Hypothalamus (tissue), 51 donors: ENCODE data around the gene SBK1.
A peak's percentile ranks its signal among the peaks of the same experiment; 100 is the strongest.

Experiments
- DNase-seq, 51 donors: peaks; one replicate each; lab custom pipeline; 2025; lab: John Stamatoyannopoulos, UW

The SBK1 gene

DNA sequence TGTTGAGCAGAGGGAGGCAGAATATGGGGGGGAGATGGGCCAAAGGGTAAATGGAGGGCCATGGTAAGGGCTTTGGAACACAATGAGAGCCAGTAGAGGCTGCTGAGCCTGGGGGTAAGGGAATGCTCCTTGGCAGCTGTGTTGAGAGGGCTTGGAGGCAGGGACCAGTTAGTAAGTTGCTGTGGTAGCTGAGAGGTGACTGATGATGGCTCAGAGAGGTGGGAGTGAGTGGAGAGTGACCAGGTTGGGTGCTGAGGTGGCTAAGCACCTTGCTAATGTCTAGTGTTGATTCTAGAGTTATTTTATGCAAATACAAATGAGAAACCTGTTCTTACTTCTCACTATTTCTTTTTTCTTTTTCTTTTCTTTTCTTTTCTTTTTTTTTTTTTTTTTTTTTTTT, 10.8 kb downstream of the SBK1 start:
- DNase-seq: no peak

DNA sequence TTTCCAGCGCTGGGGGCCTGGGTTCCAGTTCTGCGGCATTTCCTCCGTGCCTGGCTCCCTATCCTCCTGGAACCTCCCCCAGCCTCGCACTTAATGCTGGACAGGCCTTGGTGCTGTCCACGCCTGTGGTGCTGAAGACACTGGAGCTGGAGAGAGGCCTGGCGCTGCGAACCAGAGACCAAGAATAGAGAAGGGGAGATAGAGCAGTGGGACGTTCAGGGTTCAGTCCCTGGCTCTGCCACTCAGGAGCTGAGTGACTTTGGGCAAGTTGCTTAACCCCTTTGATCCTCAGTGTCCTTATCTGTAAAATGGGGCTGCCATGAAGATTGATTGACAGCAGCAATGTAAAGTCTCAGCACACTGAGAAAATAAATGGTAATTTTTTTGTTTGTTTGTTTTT, 11.9 kb downstream of the SBK1 start:
- peak in 1 of 51 donors; percentile 7 for DNase-seq

DNA sequence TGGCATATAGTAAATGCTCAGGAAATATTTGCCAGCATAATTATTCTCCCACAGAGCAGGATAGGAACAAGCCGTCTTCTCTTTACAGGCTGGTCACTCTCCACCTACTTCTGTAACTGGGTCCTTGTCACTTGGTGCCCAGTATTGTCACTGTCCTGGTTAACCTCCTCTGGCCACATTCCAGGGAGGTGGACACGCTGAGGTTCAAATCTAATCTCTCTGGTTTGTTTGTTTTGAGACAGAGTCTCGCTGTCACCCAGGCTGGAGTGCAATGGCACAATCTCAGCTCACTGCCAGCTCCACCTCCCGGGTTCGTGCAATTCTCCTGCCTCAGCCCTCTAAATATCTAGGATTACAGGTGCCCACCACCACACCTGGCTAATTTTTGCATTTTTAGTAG, 15.6 kb downstream of the SBK1 start:
- no peak for DNase-seq

DNA sequence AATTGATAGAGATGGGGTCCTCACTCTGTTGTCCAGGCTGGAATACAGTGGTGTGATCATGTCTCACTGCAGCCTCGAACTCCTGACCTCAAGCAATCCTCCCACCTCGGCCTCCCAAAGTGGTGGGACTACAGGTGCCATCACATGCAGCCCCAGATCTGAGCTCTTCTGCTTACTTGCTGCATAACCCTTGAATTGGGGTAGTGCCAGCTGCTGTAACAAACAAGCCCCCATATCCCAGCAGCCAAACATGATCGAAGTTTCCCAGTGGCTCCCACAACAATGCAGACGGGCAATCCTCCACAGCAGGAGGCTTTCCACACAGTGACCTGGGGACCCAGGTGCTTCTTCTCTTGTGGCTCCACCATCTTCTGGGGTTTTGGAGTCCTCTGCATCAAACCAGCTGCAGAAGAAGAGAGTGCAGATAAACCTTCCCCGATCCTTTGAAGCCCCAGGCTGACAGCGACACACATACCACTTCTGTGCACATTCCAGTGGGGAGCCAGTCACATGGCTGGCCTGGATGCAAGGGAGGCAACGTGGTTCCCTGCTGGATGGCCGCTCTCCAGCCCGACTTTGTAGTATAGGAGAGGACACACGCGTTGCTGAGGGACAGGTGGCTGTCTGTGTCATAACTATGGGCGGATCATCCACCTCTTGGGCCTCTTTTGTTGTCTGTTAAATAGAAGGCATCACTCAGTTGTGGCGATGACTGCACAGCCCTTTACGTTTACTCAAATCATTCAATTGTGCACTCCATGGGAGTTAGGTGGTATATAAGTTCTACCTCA, 16.7 kb downstream of the SBK1 start:
- no peak for DNase-seq

DNA sequence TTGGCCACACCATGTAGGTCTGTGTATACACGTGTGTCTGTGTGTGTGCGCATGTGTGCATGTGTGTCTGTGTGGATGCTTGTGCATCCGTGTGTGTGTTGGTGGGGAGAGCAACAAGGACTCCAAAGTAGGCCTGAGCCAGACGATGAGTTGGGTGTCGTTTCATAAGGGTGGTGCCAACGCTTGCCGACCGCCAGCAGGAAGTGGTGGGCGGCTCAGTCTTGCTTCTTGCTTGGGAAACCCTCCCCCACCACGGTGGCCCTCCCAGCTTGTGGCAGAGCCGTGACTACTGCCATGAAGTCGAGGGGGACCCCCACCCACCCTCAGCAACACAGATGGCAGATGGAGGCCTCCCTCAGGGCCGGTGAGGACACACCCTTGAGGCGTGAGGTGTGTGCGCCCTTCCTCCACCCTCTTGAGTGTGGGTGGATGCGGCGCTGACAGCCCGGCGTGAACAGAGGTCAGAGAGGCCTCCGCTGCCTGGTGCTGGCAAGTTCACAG, 17.5 kb downstream of the SBK1 start:
- DNase-seq: peak in 1 of 51 donors; percentile 59

DNA sequence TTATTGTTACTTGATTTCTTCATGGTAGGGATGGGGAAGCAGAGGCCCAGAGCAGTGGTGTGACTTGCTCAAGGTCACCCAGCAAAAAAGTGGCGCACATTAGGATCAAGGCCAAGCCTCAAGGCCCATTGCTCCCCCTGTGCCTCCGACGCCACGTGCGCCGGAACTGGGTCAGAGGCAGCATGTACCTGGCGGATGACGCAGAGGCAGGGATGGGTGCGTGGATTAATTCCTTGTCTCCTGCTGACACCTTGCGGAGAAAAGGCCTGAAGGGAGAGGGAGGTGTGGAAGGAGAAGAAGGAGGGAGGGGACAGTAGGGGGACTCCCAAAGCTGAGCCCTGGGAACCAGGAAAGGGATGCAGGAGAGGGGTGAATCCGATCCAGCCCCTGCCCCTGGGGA, 18.5 kb downstream of the SBK1 start:
- DNase-seq: no peak

DNA sequence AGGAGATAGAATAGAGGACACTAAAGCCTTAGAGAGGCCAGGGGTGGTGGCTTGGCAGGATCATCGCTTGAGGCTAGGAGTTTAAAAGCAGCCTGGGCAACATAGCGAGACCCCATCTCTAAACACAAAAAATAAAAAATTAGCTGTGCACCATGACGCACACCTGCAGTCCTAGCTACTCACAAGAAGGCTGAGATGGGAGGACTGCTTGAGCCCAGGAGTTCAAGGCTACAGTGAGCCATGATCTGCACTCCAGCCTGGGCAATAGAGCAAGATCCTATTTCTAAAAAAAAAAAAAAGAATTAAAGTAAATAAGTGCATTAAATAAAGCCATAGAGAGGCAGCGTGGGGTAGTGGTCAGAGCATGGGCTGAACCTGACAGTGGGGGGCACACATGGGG, 19.1 kb downstream of the SBK1 start:
- DNase-seq: no peak

DNA sequence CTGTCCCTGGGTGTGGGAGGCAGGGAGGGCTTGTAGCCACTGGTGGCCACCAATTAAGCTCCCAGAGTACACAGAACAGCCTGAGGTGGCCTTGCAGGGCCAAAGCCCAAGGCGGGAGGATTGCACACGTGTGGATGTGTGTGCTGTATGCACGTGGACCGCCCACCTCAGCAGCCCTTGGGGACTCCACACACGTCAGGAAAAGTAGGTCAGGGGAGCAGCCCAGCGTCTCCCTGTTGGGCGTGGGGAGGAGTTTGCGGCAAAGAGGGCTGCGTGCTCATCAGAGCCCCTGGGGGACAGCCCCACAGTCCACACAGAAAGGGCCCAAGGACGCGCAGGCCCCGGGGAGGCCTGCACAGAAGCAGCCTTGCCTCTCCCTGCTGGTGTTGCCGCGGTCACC, 19.6 kb downstream of the SBK1 start:
- no peak for DNase-seq

DNA sequence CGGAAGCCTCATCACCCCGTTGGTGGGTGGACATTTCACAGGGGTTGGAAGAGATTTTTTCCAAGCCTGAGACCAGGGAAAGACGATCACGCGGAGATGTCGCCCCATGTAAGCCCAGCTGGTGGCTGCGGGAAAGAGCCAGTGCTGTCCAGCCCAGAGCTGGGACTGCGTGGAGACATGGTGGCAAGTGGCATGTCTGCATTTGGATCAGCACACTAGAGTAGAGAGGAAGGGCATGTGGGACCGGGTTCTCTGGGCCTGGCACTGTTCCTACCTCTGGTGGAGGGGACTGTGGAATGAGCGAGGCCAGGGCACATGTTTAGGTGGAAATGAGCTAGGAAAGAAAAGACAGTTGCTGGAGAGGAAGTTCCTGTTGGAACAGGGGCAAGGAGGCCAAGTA, 20.0 kb downstream of the SBK1 start:
- DNase-seq: no peak

DNA sequence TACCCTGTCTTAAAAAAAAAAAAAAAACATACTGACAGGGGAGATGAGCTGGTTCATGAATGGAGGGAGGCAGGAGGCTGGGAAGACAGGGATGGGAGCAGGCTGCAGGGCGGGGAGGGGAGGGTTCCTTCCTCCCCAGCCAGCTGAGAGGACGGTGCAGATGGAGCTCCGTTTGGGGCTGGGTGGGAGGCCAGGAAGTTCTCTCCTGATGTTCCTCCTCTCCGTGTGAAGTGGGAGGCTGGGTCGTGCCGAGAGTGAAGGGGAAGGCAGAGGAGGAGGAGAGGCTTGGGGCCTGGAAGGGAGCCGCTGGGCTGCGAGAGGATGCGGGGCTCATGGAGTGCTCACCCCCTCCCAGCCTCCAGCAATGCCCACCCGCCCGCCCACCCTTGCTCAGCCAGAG, 21.3 kb downstream of the SBK1 start:
- peak in 1 of 51 donors; percentile 40 for DNase-seq

DNA sequence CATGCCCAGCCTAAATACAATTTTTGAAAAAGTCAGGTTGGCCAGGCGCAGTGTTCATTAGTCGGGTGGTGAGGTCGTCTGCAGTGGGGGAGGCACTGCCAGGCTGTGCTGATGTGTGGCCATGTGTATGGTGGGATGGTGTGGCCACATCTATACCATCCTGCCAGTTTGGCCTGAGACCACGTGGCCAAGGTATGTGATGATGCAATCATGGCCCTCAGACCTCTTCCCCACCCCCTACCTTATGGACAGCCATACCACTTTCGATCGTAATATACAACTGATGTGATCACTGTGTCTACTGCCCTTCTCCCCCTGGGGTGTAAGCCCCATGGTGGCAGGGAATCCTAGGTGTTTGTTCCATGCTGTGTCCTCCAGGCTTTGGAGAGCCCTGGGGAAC, 23.7 kb downstream of the SBK1 start:
- DNase-seq: no peak

DNA sequence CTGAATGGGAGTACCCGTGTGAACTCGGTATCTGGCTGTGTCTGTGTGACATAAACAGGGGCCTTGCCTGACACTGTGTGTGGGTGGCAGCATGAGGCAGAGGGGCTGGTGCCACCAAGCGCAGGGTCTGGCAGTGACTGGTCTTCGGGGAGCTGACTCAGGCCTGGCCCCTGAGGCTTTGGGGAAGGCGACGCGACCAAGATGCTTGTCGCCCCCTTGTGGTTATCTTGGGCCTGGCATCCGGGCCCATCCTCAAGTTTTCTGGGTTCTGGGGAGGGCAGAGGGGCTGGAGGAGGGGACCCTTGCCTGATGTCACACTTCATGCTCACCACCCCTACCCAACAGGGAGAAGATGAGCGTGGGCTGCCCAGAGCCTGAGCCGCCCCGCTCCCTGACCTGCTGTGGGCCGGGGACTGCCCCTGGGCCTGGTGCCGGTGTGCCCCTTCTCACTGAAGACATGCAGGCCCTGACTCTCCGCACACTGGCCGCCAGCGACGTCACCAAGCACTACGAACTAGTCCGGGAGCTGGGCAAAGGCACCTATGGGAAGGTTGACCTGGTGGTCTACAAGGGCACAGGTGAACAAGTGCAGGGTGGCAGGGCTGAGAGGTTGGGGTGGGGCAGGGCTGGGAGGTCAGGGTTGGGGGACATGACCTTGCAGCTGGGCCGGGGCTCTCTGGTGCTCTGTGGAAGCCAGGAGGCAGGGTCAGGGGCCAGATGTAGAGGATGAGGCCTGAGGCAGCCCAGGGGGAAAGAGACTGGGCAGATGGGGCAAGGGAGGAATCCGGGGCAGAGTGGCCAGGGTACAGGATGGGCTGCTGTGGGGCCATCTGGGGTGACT, 24.9 kb downstream of the SBK1 start:
- peak in 35 of 51 donors; percentile 7 to 65 (median 27) for DNase-seq

DNA sequence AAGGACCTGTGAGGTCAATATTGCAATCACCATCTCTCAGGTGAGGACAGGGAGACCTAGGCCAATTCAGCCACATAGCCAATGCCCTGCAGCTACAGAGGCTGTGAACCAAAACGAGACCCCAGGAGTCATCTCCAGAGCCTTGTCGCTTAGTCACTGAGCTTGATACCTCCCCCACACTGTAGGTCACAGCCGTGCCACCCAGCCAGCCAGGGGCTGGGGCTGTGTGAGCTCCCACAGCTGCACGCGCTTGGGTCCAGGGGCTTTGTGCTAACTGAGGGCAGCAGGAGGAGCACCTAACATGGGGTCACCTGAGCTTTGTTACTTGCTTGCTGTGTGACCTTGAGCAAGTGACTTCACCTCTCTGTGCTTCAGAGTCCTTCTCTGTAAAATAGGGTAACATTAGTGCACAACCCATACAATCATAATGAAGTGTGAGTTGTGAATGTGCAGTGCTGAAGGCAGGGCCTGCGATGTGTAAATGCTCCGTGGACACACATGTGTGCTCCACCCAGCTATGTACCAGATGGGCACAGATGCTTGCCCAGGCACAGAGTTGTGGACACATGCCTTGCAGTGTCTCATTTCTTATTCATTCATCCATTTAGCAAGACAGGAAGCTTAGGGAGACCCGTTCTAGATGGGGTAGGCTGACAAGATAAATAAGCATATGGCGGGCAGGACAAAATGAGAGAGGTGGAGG, 25.9 kb downstream of the SBK1 start:
- DNase-seq: no peak

DNA sequence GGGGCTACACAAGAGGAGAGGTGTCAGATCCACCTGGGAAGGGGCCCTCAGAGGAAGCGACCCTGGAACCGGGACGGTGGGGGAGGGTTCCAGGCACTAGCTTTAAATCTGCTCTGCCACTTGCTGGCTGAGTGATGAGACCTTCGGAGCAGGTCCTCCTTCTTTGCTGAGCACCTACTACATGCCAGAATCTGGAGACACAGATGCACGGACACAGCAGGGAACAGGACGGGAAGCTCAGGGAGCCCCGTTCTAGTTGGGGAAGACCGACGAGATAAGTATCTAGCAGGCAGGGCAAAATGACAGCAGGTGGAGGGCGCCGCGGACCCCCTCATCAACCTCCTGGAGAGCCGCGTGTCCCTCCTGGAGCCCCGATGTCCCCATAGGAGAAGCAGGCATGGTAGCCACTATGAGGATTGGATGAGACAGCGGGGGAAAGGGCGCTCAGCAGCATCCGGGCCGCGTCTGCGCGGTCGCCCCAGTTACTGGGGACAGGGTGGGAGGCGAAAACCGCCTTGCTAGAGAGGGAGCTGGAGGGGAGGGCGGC, 27.2 kb downstream of the SBK1 start:
- DNase-seq: no peak

DNA sequence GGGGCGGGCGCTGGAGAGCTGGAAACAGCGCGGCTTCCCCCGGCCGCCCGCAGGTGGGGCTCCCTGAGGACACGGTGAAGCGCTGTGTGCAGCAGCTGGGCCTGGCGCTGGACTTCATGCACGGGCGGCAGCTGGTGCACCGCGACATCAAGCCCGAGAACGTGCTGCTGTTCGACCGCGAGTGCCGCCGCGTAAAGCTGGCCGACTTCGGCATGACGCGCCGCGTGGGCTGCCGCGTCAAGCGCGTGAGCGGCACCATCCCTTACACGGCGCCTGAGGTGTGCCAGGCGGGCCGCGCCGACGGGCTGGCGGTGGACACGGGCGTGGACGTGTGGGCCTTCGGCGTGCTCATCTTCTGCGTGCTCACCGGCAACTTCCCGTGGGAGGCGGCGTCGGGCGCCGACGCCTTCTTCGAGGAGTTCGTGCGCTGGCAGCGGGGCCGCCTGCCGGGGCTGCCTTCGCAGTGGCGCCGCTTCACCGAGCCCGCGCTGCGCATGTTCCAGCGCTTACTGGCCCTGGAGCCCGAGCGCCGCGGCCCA, 27.8 kb downstream of the SBK1 start:
- DNase-seq: no peak

DNA sequence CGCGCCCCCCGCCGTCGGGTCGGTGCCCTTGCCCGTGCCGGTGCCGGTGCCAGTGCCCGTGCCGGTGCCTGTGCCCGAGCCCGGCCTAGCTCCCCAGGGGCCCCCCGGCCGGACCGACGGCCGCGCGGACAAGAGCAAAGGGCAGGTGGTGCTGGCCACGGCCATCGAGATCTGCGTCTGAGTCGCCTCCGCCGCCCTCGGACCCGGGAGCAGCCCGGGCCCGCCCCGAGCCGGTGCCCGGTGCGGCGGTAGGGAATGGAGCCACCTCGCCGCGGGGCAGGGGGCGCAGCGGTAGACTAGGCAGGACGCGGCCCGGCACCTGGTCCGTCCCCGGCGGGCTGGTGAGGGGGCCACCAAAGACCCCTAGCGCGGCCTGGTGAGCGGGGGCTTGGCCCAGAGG, 28.4 kb downstream of the SBK1 start:
- no peak for DNase-seq

DNA sequence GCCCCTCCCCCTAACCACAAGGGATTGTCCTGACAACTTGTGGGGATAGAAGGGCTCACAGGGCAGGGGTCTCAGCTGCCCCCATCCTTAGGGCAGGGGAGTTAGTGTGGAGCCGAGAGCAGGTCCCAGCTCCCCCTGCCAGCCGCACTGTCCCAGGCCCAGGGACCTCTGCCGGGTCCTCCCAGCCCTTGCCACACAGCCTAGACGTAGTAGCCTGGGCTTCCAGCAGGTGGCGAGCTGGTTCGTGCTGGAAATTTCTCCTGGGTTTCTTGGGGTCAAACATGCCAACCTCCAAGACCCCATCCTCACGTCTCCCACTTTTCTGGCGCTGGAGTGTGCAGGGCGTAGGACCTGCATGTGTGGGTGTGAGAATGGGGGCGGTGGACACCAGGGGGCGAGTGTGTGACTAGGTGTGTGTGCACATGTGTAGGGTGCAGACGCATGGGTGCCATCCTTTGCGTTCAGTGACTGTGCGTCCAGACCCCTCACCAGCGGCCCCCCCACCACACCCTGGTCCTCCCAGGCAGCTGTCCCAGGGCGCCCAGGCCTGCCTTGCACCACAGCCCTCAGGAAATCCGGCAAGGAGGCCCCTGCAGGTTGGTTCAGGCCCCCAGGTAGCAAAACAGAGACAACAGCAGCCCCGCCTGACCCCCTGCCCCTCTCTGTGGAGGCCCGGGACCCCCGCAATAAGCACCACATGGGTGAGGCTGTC, 29.5 kb downstream of the SBK1 start:
- peak in 7 of 51 donors; percentile 2 to 24 (median 5) for DNase-seq

DNA sequence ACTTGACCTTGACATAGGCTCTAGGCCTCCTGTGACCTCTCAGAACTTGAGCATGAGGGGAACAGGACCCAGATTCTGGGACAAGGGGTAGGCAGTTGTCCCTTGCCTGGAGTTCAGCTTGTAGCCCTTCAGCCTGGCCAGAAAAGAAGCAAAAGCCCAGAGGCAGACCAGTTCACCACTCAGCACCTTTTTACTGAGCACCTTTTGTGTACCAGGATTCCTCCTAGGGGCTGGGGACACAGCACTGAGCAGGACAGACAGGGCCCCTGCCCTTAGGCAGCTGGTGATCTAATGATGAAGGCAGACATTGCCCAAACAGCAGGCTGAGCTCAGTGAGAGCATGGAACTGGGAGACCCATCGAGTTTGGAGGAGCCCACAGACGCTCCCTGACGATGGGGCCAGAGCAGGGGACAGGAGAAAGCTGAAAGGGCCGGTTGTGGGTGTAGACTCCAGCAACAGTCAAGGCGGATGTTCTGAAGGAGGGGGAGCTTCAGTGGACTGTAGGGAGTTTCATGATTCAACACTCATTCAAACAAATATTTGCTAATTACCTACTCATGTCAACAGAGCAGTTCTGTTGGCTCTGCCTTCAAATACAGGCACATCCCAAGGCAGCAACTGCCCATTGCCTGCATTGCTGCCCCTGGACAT, 32.0 kb downstream of the SBK1 start:
- no peak for DNase-seq

DNA sequence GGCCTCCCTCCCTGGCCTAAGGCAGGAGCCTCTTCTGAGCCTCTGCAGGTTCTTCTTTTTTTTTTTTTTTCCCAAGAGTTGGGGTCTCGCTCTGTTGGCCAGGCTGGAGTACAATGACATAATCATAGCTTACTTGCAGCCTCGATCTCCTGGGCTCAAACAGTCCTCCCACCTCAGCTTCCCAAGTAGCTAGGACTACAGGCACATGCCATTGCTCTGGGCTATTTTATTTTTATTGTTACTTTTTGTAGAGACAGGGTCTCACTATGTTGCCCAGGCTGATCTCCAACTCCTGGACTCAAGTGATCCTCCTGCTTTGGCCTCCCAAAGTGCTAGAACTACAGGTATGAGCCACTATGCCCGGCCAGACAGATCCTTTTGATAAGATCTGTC, 32.6 kb downstream of the SBK1 start:
- no peak for DNase-seq
